Stimulated activated CD4-positive, alpha-beta T cell treated with anti-CD3 and anti-CD28 coated beads, Interleukin-4, amount 100 ng/mL, for 1 hour (primary cell): ENCODE data around the gene MYCL.

Experiments used
- DNase-seq: peaks from one replicate; pipeline ENCODE4 v3.0.0-alpha.2; 2020

The MYCL gene

GRCh38 chr1:39850606-39851216, 51.0 kb downstream of the MYCL start:
- DNase-seq, result no peak

- no peak for DNase-seq
Measured at GRCh38 chr1:39849203-39849602, 52.5 kb downstream of the MYCL start.

GRCh38 chr1:39847940-39848339, 53.8 kb downstream of the MYCL start:
- DNase-seq, result no peak

GRCh38 chr1:39846796-39847195, 54.9 kb downstream of the MYCL start:
- DNase-seq, result no peak

GRCh38 chr1:39845569-39846566, 55.8 kb downstream of the MYCL start:
- DNase-seq, result peak; percentile 67
